ENCODE data around the gene FAM200A.

DNA sequence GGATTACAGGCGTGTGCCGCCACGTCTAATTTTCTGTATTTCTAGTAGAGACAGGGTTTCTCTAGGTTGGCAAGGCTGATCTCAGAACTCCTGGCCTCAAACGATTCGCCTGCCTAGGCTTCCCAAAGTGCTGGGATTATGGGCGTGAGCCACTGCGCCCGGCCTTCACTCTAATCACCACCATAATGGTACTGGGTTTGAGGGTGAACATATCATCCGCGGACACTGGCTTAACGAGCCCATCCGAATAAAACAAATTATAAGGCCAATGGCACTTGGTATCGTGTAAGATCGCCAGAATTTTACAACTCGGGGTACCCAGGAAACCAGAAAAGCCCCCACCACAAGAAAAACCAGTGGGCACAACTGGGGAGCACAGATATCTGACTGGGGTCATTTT lies 580 bp downstream of the FAM200A start:
- TF ChIP-seq ZSCAN29 (CRISPR knock-in tag; conservative IDR thresholded peaks at IDR 0.05) (no peak), CEBPG (CRISPR knock-in tag; IDR thresholded peaks at IDR 0.05) (no peak), CTCF (CRISPR knock-in tag; IDR thresholded peaks at IDR 0.05) (no peak), LRRFIP1 (CRISPR knock-in tag; conservative IDR thresholded peaks at IDR 0.05) (no peak), ZNF784 (CRISPR knock-in tag; IDR thresholded peaks at IDR 0.05; ENCODE audit: borderline replicate concordance) (no peak), ZBTB7B (CRISPR knock-in tag; IDR thresholded peaks at IDR 0.05) (no peak), NCOA1 (CRISPR knock-in tag; IDR thresholded peaks at IDR 0.05) (no peak), POLR2AphosphoS5 (IDR thresholded peaks at IDR 0.05; ENCODE audit: low read depth, low read length) (no peak), HIVEP1 (CRISPR knock-in tag; IDR thresholded peaks at IDR 0.05) (no peak), HOXA9 (CRISPR knock-in tag; IDR thresholded peaks at IDR 0.05; ENCODE audit: borderline replicate concordance) (no peak)
- TF ChIP-seq, protein P1, sequence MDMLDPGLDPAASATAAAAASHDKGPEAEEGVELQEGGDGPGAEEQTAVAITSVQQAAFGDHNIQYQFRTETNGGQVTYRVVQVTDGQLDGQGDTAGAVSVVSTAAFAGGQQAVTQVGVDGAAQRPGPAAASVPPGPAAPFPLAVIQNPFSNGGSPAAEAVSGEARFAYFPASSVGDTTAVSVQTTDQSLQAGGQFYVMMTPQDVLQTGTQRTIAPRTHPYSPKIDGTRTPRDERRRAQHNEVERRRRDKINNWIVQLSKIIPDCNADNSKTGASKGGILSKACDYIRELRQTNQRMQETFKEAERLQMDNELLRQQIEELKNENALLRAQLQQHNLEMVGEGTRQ (IDR thresholded peaks at IDR 0.05; ENCODE audit: low read depth, low read length) = no peak
- TF ChIP-seq, protein P1 (CRISPR knock-in tag; IDR thresholded peaks at IDR 0.05; ENCODE audit: borderline replicate concordance) = no peak

Measured in HepG2 (cell line).